Stomach (tissue), 9 donors: Measurements from ENCODE around the gene C3orf20. TPM values are rescaled to one million over a fixed set of nuclear protein-coding genes. Genes with fewer than 3 reads are reported as not detected.
"Not testable (repeated sequence)": the region's sequence is repeated elsewhere in the genome, so short reads cannot be mapped to it uniquely, and the experiment has no call there.

Source experiments
- DNase-seq, 2 donors: peaks; one replicate each; pipeline versions ENCODE4 v3.0.0 to v3.0.0-alpha.2; 2013 to 2019
- H3K27ac ChIP-seq, 5 donors: fragments of 200-600 bp in 4 of 5; sonication (generic) in 4 of 5; one replicate each; pipeline ENCODE4 v1.5.1; 2013 to 2019; ENCODE audit warnings: mild to moderate bottlenecking in 1 of 5, moderate library complexity in 1 of 5
- H3K27me3 ChIP-seq, 3 donors: fragments of 200-600 bp; sonication (generic); one replicate each; pipeline ENCODE4 v1.5.1; 2017 to 2019; ENCODE audit warnings: mixed run types in 1 of 3
- H3K36me3 ChIP-seq, 4 donors: fragments of 200-600 bp; sonication (generic); 1 replicate in 3 of 4; 2 replicates in 1 of 4; pipeline ENCODE4 v1.5.1; 2016 to 2019
- H3K4me1 ChIP-seq, 4 donors: fragments of 200-600 bp; sonication (generic); one replicate each; pipeline ENCODE4 v1.5.1; 2016 to 2019
- H3K4me3 ChIP-seq, 4 donors: fragments of 200-600 bp; sonication (generic) in 3 of 4; one replicate each; pipeline ENCODE4 v1.5.1; 2016 to 2019; ENCODE audit warnings: mild to moderate bottlenecking in 1 of 4
- H3K9me3 ChIP-seq, 4 donors: fragments of 200-600 bp; sonication (generic); one replicate each; pipeline ENCODE4 v1.5.1; 2016 to 2019
- CTCF ChIP-seq, 7 experiments: fragments of 450-650 bp in 4 of 7; fragments of 200-600 bp in 3 of 7; sonication (generic) in 3 of 7; IDR thresholded peaks; one replicate each; pipeline ENCODE4 v1.5.1; 2016 to 2019; ENCODE audit warnings: antibody characterized with exemption in 7 of 7, control low read depth in 2 of 7, mild to moderate bottlenecking in 1 of 7
- EP300 ChIP-seq: sonication (generic); formaldehyde crosslinking; IDR thresholded peaks from one replicate; pipeline ENCODE4 v1.6.1; 2017; ENCODE audit warnings: antibody characterized with exemption
- POLR2A ChIP-seq, 4 donors: fragments of 450-650 bp; IDR thresholded peaks; one replicate each; pipeline ENCODE4 v1.6.1; 2016; ENCODE audit warnings: antibody characterized with exemption in 4 of 4, control low read depth in 2 of 4, mild to moderate bottlenecking in 1 of 4, moderate library complexity in 1 of 4
- POLR2AphosphoS5 ChIP-seq, 3 donors: sonication (generic); formaldehyde crosslinking; IDR thresholded peaks; one replicate each; pipeline ENCODE4 v1.6.1; 2016; ENCODE audit warnings: antibody characterized with exemption in 3 of 3
- WGBS, 5 donors: extraction: QIAGEN DNeasy Blood & Tissue Kit in 3 of 5; methylation state at CpG; one replicate each; pipeline versions ENCODE4 v1.1.5 to v1.1.7; 2013 to 2018; 5-methylcytosine and 5-hydroxymethylcytosine counted together
- intact Hi-C: fragments of 100-400 bp; cut with DNase I; formaldehyde crosslinking; loops from one replicate; pipeline ENCODE4 v1.15.1; 2023; ENCODE audit warnings: low total_unique reads
- polyA plus RNA-seq, 3 donors: library from polyadenylated mRNA; stranded (reverse); fragments of 200-250 nt; gene quantifications; one replicate each; pipeline ENCODE4 v1.2.3, GENCODE V29; 2013
- total RNA-seq, 5 donors: library from RNA; depleted of rRNA; stranded (reverse); fragments of >200 nt; gene quantifications; one replicate each; pipeline versions ENCODE4 v1.1.0 to v1.2.3, GENCODE V29; 2014 to 2016
- donor health status: healthy with polysubstance abuse.
- donor health status: Bipolar disorder and iron deficiency.
- donor health status: healthy.

C3orf20 gene
- total and polyA plus RNA-seq, 8 donors, result 0.37 TPM; not detected in 7

- 77 to 89% (median 88%) methylated on average over 1 of the region's 1 CpG for WGBS, 5 donors
- no peak overlapping the region for H3K4me3 ChIP-seq
- TF ChIP-seq POLR2A (IDR thresholded peaks at IDR 0.05), result no peak
- TF ChIP-seq POLR2AphosphoS5 (IDR thresholded peaks at IDR 0.05), result no peak
- TF ChIP-seq EP300, result no peak
- TF ChIP-seq CTCF (IDR thresholded peaks at IDR 0.05), result no peak
- H3K4me1 ChIP-seq, result no peaks in the 10 kb centered on the region
- no peak for DNase-seq
- no peaks in the 10 kb centered on the region for H3K27me3 ChIP-seq
- no peak overlapping the region for H3K27ac ChIP-seq
- H3K9me3 ChIP-seq, result peaks cover 0 to 23% (median 17%) of the 10 kb centered on the region in 4 donors
- intact Hi-C loops, result no loop called here
- H3K36me3 ChIP-seq, result no peaks in the 10 kb centered on the region
These were observed 75.7 kb downstream of the C3orf20 start for GRCh38 chr3:14750650-14751049.

DNA sequence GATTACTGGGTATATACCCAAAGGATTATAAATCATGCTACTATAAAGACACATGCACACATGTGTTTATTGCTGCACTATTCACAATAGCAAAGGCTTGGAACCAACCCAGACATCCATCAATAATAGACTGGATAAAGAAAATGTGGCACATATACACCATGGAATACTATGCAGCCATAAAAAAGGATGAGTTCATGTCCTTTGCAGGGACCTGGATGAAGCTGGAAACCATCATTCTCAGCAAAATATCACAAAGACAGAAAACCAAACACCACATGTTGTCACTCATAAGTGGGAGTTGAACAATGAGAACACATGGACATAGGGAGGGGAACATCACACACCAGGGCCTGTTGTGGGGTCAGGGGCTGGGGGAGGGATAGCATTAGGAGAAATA is 78.0 kb downstream of the C3orf20 start:
- H3K27me3 ChIP-seq, H3K4me1 ChIP-seq, H3K36me3 ChIP-seq, DNase-seq, H3K27ac ChIP-seq, H3K4me3 ChIP-seq, intact Hi-C loops: not testable (repeated sequence)
- H3K9me3 ChIP-seq, result peaks cover 0 to 23% (median 17%) of the 10 kb centered on the region in 4 donors

- Histone ChIP-seq H3K27me3 (no peaks in the 10 kb centered on the region), H3K9me3 (peaks cover 0 to under 1% (median 0%) of the 10 kb centered on the region in 4 donors), H3K36me3 (no peaks in the 10 kb centered on the region), H3K27ac (no peak overlapping the region), H3K4me1 (no peaks in the 10 kb centered on the region), H3K4me3 (no peak overlapping the region)
- TF ChIP-seq EP300 (no peak), POLR2A (IDR thresholded peaks at IDR 0.05) (no peak), POLR2AphosphoS5 (IDR thresholded peaks at IDR 0.05) (no peak)
- 85 to 93% (median 92%) methylated on average over 5 to 14 of the region's 14 CpGs for WGBS, 5 donors
- intact Hi-C loops, result no loop called here
- DNase-seq, result no peak
These were observed 82.3 kb downstream of the C3orf20 start for GRCh38 chr3:14757153-14757700.

DNA sequence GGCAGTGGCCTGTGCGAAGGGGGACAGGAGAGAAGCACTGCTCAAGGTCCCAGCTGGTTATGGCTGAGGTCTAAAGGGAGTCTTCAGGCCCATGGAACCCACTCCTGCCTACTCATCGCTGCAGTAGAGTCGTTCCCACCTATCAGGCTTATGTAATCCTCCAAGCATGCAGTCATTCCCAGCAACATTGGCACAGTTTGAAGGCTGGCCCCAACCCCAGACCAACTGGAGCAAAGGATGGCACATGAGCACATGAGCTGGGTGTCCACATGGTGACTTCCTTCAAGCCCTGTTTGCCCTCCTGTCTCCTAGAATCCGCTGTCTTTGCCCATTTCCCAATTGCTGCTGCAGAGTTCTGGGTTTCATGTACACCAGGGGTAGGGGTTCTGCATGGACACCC is 83.4 kb downstream of the C3orf20 start:
- H3K4me1 ChIP-seq, result no peaks in the 10 kb centered on the region
- H3K27ac ChIP-seq, result no peak overlapping the region
- DNase-seq, result no peak
- H3K4me3 ChIP-seq, result no peak overlapping the region
- WGBS, 5 donors, result 83 to 90% (median 88%) methylated on average over 3 to 4 of the region's 4 CpGs
- no peak for TF ChIP-seq EP300
- TF ChIP-seq POLR2A (IDR thresholded peaks at IDR 0.05), result no peak
- no peak for TF ChIP-seq CTCF (IDR thresholded peaks at IDR 0.05)
- no peak for TF ChIP-seq POLR2AphosphoS5 (IDR thresholded peaks at IDR 0.05)
- no peaks in the 10 kb centered on the region for H3K27me3 ChIP-seq
- no peaks in the 10 kb centered on the region for H3K36me3 ChIP-seq
- intact Hi-C loops, result no loop called here
- H3K9me3 ChIP-seq, result no peaks in the 10 kb centered on the region

GRCh38 chr3:14758959-14759358 is 84.0 kb downstream of the C3orf20 start:
- no peak for DNase-seq
- intact Hi-C loops, result no loop called here
- Histone ChIP-seq H3K27me3 (no peaks in the 10 kb centered on the region), H3K27ac (no peak overlapping the region), H3K4me1 (no peaks in the 10 kb centered on the region), H3K4me3 (no peak overlapping the region), H3K36me3 (no peaks in the 10 kb centered on the region), H3K9me3 (no peaks in the 10 kb centered on the region)
- WGBS, 5 donors, result 71 to 84% (median 75%) methylated on average over 2 to 3 of the region's 3 CpGs
- no peak for TF ChIP-seq CTCF (IDR thresholded peaks at IDR 0.05)
- TF ChIP-seq POLR2AphosphoS5 (IDR thresholded peaks at IDR 0.05), result no peak
- no peak for TF ChIP-seq POLR2A (IDR thresholded peaks at IDR 0.05)
- TF ChIP-seq EP300, result no peak
